Measurements from ENCODE around the gene AHSA1. TPM values are rescaled to one million over a fixed set of nuclear protein-coding genes. Genes with fewer than 3 reads are reported as not detected.

The AHSA1 gene
- total RNA-seq, 1 experiment from 2014 or later: 200 TPM

DNA sequence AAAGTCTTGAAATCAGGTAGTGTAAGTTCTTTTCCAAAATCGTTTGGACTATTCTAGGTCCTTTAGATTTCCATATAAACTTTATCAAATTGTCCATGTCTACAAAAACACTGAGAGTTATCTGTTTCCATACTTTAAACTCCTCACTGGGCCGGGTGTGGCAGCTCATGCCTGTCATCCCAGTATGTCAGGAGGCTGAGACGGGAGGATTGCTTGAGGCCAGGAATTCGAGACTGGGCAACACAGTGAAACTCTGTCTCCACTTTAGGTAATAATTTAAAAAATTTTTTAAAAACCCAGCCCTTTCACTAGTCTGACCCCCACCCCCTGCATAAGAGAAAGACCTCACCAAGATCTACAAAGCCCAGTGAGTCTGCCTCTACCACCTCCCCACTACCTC is 47.1 kb downstream of the AHSA1 start:
- DNase-seq: no peak
- H3K4me3 ChIP-seq (ENCODE audit: low read length): no peak overlapping the region

DNA sequence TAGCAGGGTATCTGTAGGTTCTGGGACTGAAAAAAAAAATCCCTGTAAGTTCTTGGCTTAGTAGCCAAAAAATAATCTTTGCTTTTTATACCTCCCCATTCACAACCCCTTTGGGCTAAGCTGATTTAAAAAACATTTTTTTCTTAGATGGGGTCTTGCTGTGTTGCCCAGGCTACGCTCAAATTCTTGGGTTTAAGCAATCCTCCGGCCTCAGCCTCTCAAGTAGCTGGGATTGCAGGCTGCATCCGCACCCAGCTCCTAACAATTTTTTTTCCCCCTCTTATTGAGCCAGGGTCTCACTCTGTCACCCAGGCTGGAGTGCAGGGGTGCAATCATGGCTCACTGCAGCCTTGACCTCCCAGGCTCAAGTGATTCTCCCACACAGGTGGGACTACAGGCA is 49.9 kb downstream of the AHSA1 start:
- no peaks in the 10 kb centered on the region for H3K9me3 ChIP-seq (ENCODE audit: low read length)
- H3K4me3 ChIP-seq (ENCODE audit: low read length): no peak overlapping the region
- peaks cover 47% of the 10 kb centered on the region for H3K36me3 ChIP-seq (ENCODE audit: insufficient read depth, low read length)
- H3K4me1 ChIP-seq (ENCODE audit: low read length): no peaks in the 10 kb centered on the region
- no peaks in the 10 kb centered on the region for H3K27me3 ChIP-seq (ENCODE audit: low read length)
- DNase-seq: no peak
- no peaks in the 10 kb centered on the region for H3K79me2 ChIP-seq (ENCODE audit: low read length)
- H3K9me2 ChIP-seq (replicated peaks; ENCODE audit: insufficient read depth, low read length): no peaks in the 10 kb centered on the region
- 0 out of 2 replicates have a peak, but pooled peaks cover 3% of the 10 kb centered on the region for H4K20me1 ChIP-seq (ENCODE audit: insufficient read depth, low read depth, low read length)
- no peak overlapping the region for H3K27ac ChIP-seq (ENCODE audit: low read length)
- H3K4me2 ChIP-seq (ENCODE audit: low read depth, low read length, poor library complexity, severe bottlenecking): no peak overlapping the region
- H2AFZ ChIP-seq (ENCODE audit: low read length): no peak overlapping the region
- no peak overlapping the region for H3K9ac ChIP-seq (ENCODE audit: low read length)

More for the DNA sequence above, 47.1 kb downstream of the AHSA1 start:
- Histone ChIP-seq H3K4me1 (ENCODE audit: low read length) (no peaks in the 10 kb centered on the region; the same call in 1 of the 2 replicates), H4K20me1 (ENCODE audit: insufficient read depth, low read depth, low read length) (0 out of 2 replicates have a peak, but pooled peaks cover 3% of the 10 kb centered on the region), H3K36me3 (ENCODE audit: insufficient read depth, low read length) (peaks cover 29% of the 10 kb centered on the region), H3K9me3 (ENCODE audit: low read length) (no peaks in the 10 kb centered on the region), H3K79me2 (ENCODE audit: low read length) (no peaks in the 10 kb centered on the region), H3K27me3 (ENCODE audit: low read length) (no peaks in the 10 kb centered on the region), H3K4me2 (ENCODE audit: low read depth, low read length, poor library complexity, severe bottlenecking) (no peak overlapping the region), H3K9ac (ENCODE audit: low read length) (no peak overlapping the region), H3K9me2 (replicated peaks; ENCODE audit: insufficient read depth, low read length) (no peaks in the 10 kb centered on the region), H3K27ac (ENCODE audit: low read length) (no peak overlapping the region), H2AFZ (ENCODE audit: low read length) (no peak overlapping the region)

GRCh38 chr14:77508249-77508648 is 50.4 kb downstream of the AHSA1 start:
- H3K79me2 ChIP-seq (ENCODE audit: low read length): no peaks in the 10 kb centered on the region
- no peak overlapping the region for H2AFZ ChIP-seq (ENCODE audit: low read length)
- no peaks in the 10 kb centered on the region for H3K4me1 ChIP-seq (ENCODE audit: low read length)
- no peaks in the 10 kb centered on the region for H3K27me3 ChIP-seq (ENCODE audit: low read length)
- no peaks in the 10 kb centered on the region for H3K9me2 ChIP-seq (replicated peaks; ENCODE audit: insufficient read depth, low read length)
- H3K27ac ChIP-seq (ENCODE audit: low read length): no peak overlapping the region
- H3K4me3 ChIP-seq (ENCODE audit: low read length): no peak overlapping the region
- no peak overlapping the region for H3K4me2 ChIP-seq (ENCODE audit: low read depth, low read length, poor library complexity, severe bottlenecking)
- no peak for DNase-seq
- H3K9me3 ChIP-seq (ENCODE audit: low read length): no peaks in the 10 kb centered on the region
- H4K20me1 ChIP-seq (ENCODE audit: insufficient read depth, low read depth, low read length): 0 out of 2 replicates have a peak, but pooled peaks cover 3% of the 10 kb centered on the region
- H3K36me3 ChIP-seq (ENCODE audit: insufficient read depth, low read length): peaks cover 47% of the 10 kb centered on the region
- no peak overlapping the region for H3K9ac ChIP-seq (ENCODE audit: low read length)

- Histone ChIP-seq H3K79me2 (ENCODE audit: low read length) (no peaks in the 10 kb centered on the region), H3K9ac (ENCODE audit: low read length) (no peak overlapping the region), H3K27ac (ENCODE audit: low read length) (no peak overlapping the region), H3K4me3 (ENCODE audit: low read length) (no peak overlapping the region), H3K9me3 (ENCODE audit: low read length) (no peaks in the 10 kb centered on the region), H3K4me2 (ENCODE audit: low read depth, low read length, poor library complexity, severe bottlenecking) (no peak overlapping the region), H3K9me2 (replicated peaks; ENCODE audit: insufficient read depth, low read length) (no peaks in the 10 kb centered on the region), H2AFZ (ENCODE audit: low read length) (no peak overlapping the region), H3K27me3 (ENCODE audit: low read length) (no peaks in the 10 kb centered on the region), H3K36me3 (ENCODE audit: insufficient read depth, low read length) (peaks cover 47% of the 10 kb centered on the region), H4K20me1 (ENCODE audit: insufficient read depth, low read depth, low read length) (0 out of 2 replicates have a peak, but pooled peaks cover 3% of the 10 kb centered on the region), H3K4me1 (ENCODE audit: low read length) (no peaks in the 10 kb centered on the region)
- no peak for DNase-seq
Measured at GRCh38 chr14:77508876-77509275, 51.0 kb downstream of the AHSA1 start.

DNA sequence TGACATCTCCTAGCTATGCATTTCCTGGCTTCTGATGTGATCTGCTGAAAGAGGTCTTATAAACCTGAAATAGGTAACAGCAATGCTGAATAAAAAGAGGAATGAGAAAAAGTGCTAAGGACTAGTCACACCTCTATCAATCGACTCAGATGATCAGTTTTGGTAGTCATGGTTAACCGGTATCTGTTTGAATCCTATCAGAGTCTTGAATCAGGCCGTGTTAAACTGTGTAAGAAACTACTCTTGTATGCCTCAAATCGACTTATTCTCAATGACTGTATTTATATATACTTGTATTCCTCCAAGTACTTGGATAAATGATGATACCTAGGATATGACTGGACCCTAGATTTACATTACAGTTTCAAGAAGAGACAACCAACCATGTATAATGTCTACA is 51.5 kb downstream of the AHSA1 start:
- Histone ChIP-seq H4K20me1 (ENCODE audit: insufficient read depth, low read depth, low read length) (0 out of 2 replicates have a peak, but pooled peaks cover 3% of the 10 kb centered on the region), H3K36me3 (ENCODE audit: insufficient read depth, low read length) (peaks cover 47% of the 10 kb centered on the region), H3K27me3 (ENCODE audit: low read length) (no peaks in the 10 kb centered on the region), H3K4me3 (ENCODE audit: low read length) (no peak overlapping the region), H3K79me2 (ENCODE audit: low read length) (no peaks in the 10 kb centered on the region), H3K4me1 (ENCODE audit: low read length) (no peaks in the 10 kb centered on the region), H2AFZ (ENCODE audit: low read length) (no peak overlapping the region), H3K9me3 (ENCODE audit: low read length) (no peaks in the 10 kb centered on the region), H3K4me2 (ENCODE audit: low read depth, low read length, poor library complexity, severe bottlenecking) (no peak overlapping the region), H3K27ac (ENCODE audit: low read length) (no peak overlapping the region), H3K9ac (ENCODE audit: low read length) (no peak overlapping the region), H3K9me2 (replicated peaks; ENCODE audit: insufficient read depth, low read length) (no peaks in the 10 kb centered on the region)
- DNase-seq: no peak

- H2AFZ ChIP-seq (ENCODE audit: low read length): no peak overlapping the region
- H3K27ac ChIP-seq (ENCODE audit: low read length): no peak overlapping the region
- no peaks in the 10 kb centered on the region for H3K27me3 ChIP-seq (ENCODE audit: low read length)
- H3K4me1 ChIP-seq (ENCODE audit: low read length): no peaks in the 10 kb centered on the region
- no peak for DNase-seq
- H3K36me3 ChIP-seq (ENCODE audit: insufficient read depth, low read length): peaks cover 51% of the 10 kb centered on the region
- H3K9me2 ChIP-seq (replicated peaks; ENCODE audit: insufficient read depth, low read length): no peaks in the 10 kb centered on the region
- no peak overlapping the region for H3K4me2 ChIP-seq (ENCODE audit: low read depth, low read length, poor library complexity, severe bottlenecking)
- H3K4me3 ChIP-seq (ENCODE audit: low read length): no peak overlapping the region
- H3K79me2 ChIP-seq (ENCODE audit: low read length): no peaks in the 10 kb centered on the region
- H3K9me3 ChIP-seq (ENCODE audit: low read length): no peaks in the 10 kb centered on the region
- H3K9ac ChIP-seq (ENCODE audit: low read length): no peak overlapping the region
- H4K20me1 ChIP-seq (ENCODE audit: insufficient read depth, low read depth, low read length): 0 out of 2 replicates have a peak, but pooled peaks cover 3% of the 10 kb centered on the region
Measured at GRCh38 chr14:77511486-77512162, 53.7 kb downstream of the AHSA1 start.

- Histone ChIP-seq H3K27ac (ENCODE audit: low read length) (no peak overlapping the region), H3K4me3 (ENCODE audit: low read length) (no peak overlapping the region), H3K9me3 (ENCODE audit: low read length) (no peaks in the 10 kb centered on the region), H3K36me3 (ENCODE audit: insufficient read depth, low read length) (peaks cover 44% of the 10 kb centered on the region), H3K27me3 (ENCODE audit: low read length) (no peaks in the 10 kb centered on the region), H3K4me1 (ENCODE audit: low read length) (peaks cover 11% of the 10 kb centered on the region), H4K20me1 (ENCODE audit: insufficient read depth, low read depth, low read length) (0 out of 2 replicates have a peak, but pooled peaks cover 3% of the 10 kb centered on the region), H3K9me2 (replicated peaks; ENCODE audit: insufficient read depth, low read length) (no peaks in the 10 kb centered on the region), H3K4me2 (ENCODE audit: low read depth, low read length, poor library complexity, severe bottlenecking) (no peak overlapping the region), H2AFZ (ENCODE audit: low read length) (no peak overlapping the region), H3K79me2 (ENCODE audit: low read length) (0 out of 2 replicates have a peak, but pooled peaks cover 2% of the 10 kb centered on the region), H3K9ac (ENCODE audit: low read length) (no peak overlapping the region)
- no peak for DNase-seq
Measured at GRCh38 chr14:77516126-77516525, 58.2 kb downstream of the AHSA1 start.
